IPS-18a (cell line): Measurements from ENCODE around the gene AADACL4.

Source experiments
- H3K27ac ChIP-seq: one replicate; pipeline ENCODE4 v1.5.1; 2013; ENCODE audit warnings: low read length
- H3K27me3 ChIP-seq: one replicate; pipeline ENCODE4 v1.6.1; 2013; ENCODE audit warnings: mild to moderate bottlenecking, low read length; ENCODE audit not compliant: control insufficient read depth, insufficient read depth
- H3K36me3 ChIP-seq: one replicate; pipeline ENCODE4 v1.6.1; 2013; ENCODE audit warnings: low read depth, low read length; ENCODE audit not compliant: control insufficient read depth
- H3K4me1 ChIP-seq: one replicate; pipeline ENCODE4 v1.6.1; 2013; ENCODE audit warnings: low read depth, low read length; ENCODE audit not compliant: control insufficient read depth
- H3K4me3 ChIP-seq: one replicate; pipeline ENCODE4 v1.5.1; 2013; ENCODE audit warnings: low read length
- H3K9ac ChIP-seq: one replicate; pipeline ENCODE4 v1.6.1; 2013; ENCODE audit warnings: mild to moderate bottlenecking, low read length, moderate library complexity
- H3K9me3 ChIP-seq: one replicate; pipeline ENCODE4 v1.6.1; 2013; ENCODE audit warnings: low read depth, low read length; ENCODE audit not compliant: control insufficient read depth

The AADACL4 gene

GRCh38 chr1:12621346-12622335 is 22.2 kb upstream of the AADACL4 start:
- peaks cover 8% of the 10 kb centered on the region for H3K4me1 ChIP-seq
- H3K36me3 ChIP-seq: no peaks in the 10 kb centered on the region
- H3K4me3 ChIP-seq: no peak overlapping the region
- H3K27me3 ChIP-seq: no peaks in the 10 kb centered on the region
- no peaks in the 10 kb centered on the region for H3K9me3 ChIP-seq
- H3K27ac ChIP-seq: no peak overlapping the region
- H3K9ac ChIP-seq: no peak overlapping the region

GRCh38 chr1:12622506-12622905 is 21.4 kb upstream of the AADACL4 start:
- no peaks in the 10 kb centered on the region for H3K36me3 ChIP-seq
- H3K4me3 ChIP-seq: no peak overlapping the region
- H3K27ac ChIP-seq: no peak overlapping the region
- no peak overlapping the region for H3K9ac ChIP-seq
- no peaks in the 10 kb centered on the region for H3K27me3 ChIP-seq
- H3K9me3 ChIP-seq: no peaks in the 10 kb centered on the region
- peaks cover 14% of the 10 kb centered on the region for H3K4me1 ChIP-seq

- Histone ChIP-seq H3K4me1 (peaks cover 21% of the 10 kb centered on the region), H3K36me3 (no peaks in the 10 kb centered on the region), H3K9me3 (no peaks in the 10 kb centered on the region), H3K9ac (no peak overlapping the region), H3K27me3 (no peaks in the 10 kb centered on the region), H3K27ac (no peak overlapping the region), H3K4me3 (no peak overlapping the region)
Measured at GRCh38 chr1:12625276-12625675, 18.6 kb upstream of the AADACL4 start.

GRCh38 chr1:12626888-12627287 is 17.0 kb upstream of the AADACL4 start:
- H3K9ac ChIP-seq: no peak overlapping the region
- no peak overlapping the region for H3K27ac ChIP-seq
- H3K4me3 ChIP-seq: no peak overlapping the region
- H3K36me3 ChIP-seq: no peaks in the 10 kb centered on the region
- H3K4me1 ChIP-seq: peaks cover 21% of the 10 kb centered on the region
- H3K9me3 ChIP-seq: no peaks in the 10 kb centered on the region
- no peaks in the 10 kb centered on the region for H3K27me3 ChIP-seq

- no peaks in the 10 kb centered on the region for H3K36me3 ChIP-seq
- no peak overlapping the region for H3K27ac ChIP-seq
- H3K4me3 ChIP-seq: no peak overlapping the region
- no peaks in the 10 kb centered on the region for H3K27me3 ChIP-seq
- no peaks in the 10 kb centered on the region for H3K9me3 ChIP-seq
- no peak overlapping the region for H3K9ac ChIP-seq
- H3K4me1 ChIP-seq: peaks cover 24% of the 10 kb centered on the region
Measured at GRCh38 chr1:12627296-12627695, 16.6 kb upstream of the AADACL4 start.

GRCh38 chr1:12629511-12629956 is 14.4 kb upstream of the AADACL4 start:
- H3K27me3 ChIP-seq: no peaks in the 10 kb centered on the region
- H3K36me3 ChIP-seq: no peaks in the 10 kb centered on the region
- H3K9ac ChIP-seq: no peak overlapping the region
- no peak overlapping the region for H3K27ac ChIP-seq
- H3K4me3 ChIP-seq: no peak overlapping the region
- H3K9me3 ChIP-seq: no peaks in the 10 kb centered on the region
- peaks cover 26% of the 10 kb centered on the region for H3K4me1 ChIP-seq

GRCh38 chr1:12629985-12630760 is 13.7 kb upstream of the AADACL4 start:
- no peak overlapping the region for H3K4me3 ChIP-seq
- no peak overlapping the region for H3K27ac ChIP-seq
- H3K27me3 ChIP-seq: no peaks in the 10 kb centered on the region
- H3K4me1 ChIP-seq: peaks cover 26% of the 10 kb centered on the region
- no peaks in the 10 kb centered on the region for H3K9me3 ChIP-seq
- H3K9ac ChIP-seq: no peak overlapping the region
- no peaks in the 10 kb centered on the region for H3K36me3 ChIP-seq

- H3K4me3 ChIP-seq: no peak overlapping the region
- peaks cover 26% of the 10 kb centered on the region for H3K4me1 ChIP-seq
- H3K27me3 ChIP-seq: no peaks in the 10 kb centered on the region
- no peak overlapping the region for H3K27ac ChIP-seq
- no peaks in the 10 kb centered on the region for H3K36me3 ChIP-seq
- no peak overlapping the region for H3K9ac ChIP-seq
- H3K9me3 ChIP-seq: no peaks in the 10 kb centered on the region
Measured at GRCh38 chr1:12630946-12631530, 12.8 kb upstream of the AADACL4 start.

- Histone ChIP-seq H3K9me3 (no peaks in the 10 kb centered on the region), H3K4me3 (no peak overlapping the region), H3K27ac (no peak overlapping the region), H3K27me3 (no peaks in the 10 kb centered on the region), H3K9ac (no peak overlapping the region), H3K36me3 (no peaks in the 10 kb centered on the region), H3K4me1 (peaks cover 31% of the 10 kb centered on the region)
Measured at GRCh38 chr1:12631571-12631970, 12.3 kb upstream of the AADACL4 start.

- Histone ChIP-seq H3K4me1 (peaks cover 29% of the 10 kb centered on the region), H3K9me3 (no peaks in the 10 kb centered on the region), H3K4me3 (no peak overlapping the region), H3K9ac (no peak overlapping the region), H3K27me3 (no peaks in the 10 kb centered on the region), H3K36me3 (no peaks in the 10 kb centered on the region), H3K27ac (no peak overlapping the region)
Measured at GRCh38 chr1:12634156-12634555, 9.7 kb upstream of the AADACL4 start.

- Histone ChIP-seq H3K9ac (no peak overlapping the region), H3K4me1 (peaks cover 24% of the 10 kb centered on the region), H3K4me3 (no peak overlapping the region), H3K27ac (no peak overlapping the region), H3K36me3 (no peaks in the 10 kb centered on the region), H3K27me3 (no peaks in the 10 kb centered on the region), H3K9me3 (peaks cover 4% of the 10 kb centered on the region)
Measured at GRCh38 chr1:12634696-12635202, 9.1 kb upstream of the AADACL4 start.
